ENCODE measurements around the gene AGBL1. TPM values are rescaled to one million over a fixed set of nuclear protein-coding genes. Genes with fewer than 3 reads are reported as not detected.

The AGBL1 gene
- polyA plus RNA-seq, 1 donor (not counting 4 experiments of a cell fraction or from before 2014, with no cell fraction given): not detected

GRCh38 chr15:87032295-87032694, 952.6 kb downstream of the AGBL1 start:
- H3K79me2 ChIP-seq (ENCODE audit: control insufficient read depth, insufficient read depth, low read length): no peaks in the 10 kb centered on the region
- H3K9me1 ChIP-seq (ENCODE audit: control insufficient read depth, extremely low read depth, insufficient read depth, low read length): no peaks in the 10 kb centered on the region
- H2AFZ ChIP-seq (ENCODE audit: control insufficient read depth, low read length): peak overlapping the region; percentile 4
- no peaks in the 10 kb centered on the region for H3K36me3 ChIP-seq (ENCODE audit: control insufficient read depth in 2 of 2, extremely low read depth in 1 of 2, insufficient read depth in 2 of 2, low read length in 2 of 2)
- peak overlapping the region in 2 of 3 experiments; percentile 25 to 26 for H3K4me3 ChIP-seq (ENCODE audit: control insufficient read depth in 2 of 3, extremely low read depth in 1 of 3, insufficient read depth in 2 of 3, low read depth in 1 of 3, low read length in 3 of 3)
- no peaks in the 10 kb centered on the region for H3K27me3 ChIP-seq (ENCODE audit: control insufficient read depth, extremely low read depth, insufficient read depth, low read length)
- H3K9me3 ChIP-seq (ENCODE audit: control insufficient read depth, low read depth, low read length): no peaks in the 10 kb centered on the region
- H3K4me2 ChIP-seq (ENCODE audit: control insufficient read depth, extremely low read depth, insufficient read depth, low read depth, low read length): peak overlapping the region; percentile 78
- TF ChIP-seq CTCF (optimal IDR thresholded peaks at IDR 0.05 in 1 of 3, IDR thresholded peaks at IDR 0.05 in 1 of 3, conservative IDR thresholded peaks at IDR 0.05 in 1 of 3; ENCODE audit: extremely low read depth in 1 of 3, insufficient read depth in 2 of 3, low read length in 3 of 3) (no peak), EZH2 (IDR thresholded peaks at IDR 0.05; ENCODE audit: low read length) (no peak)
- peak; percentile 94 for FAIRE-seq
- no peak overlapping the region for H3K27ac ChIP-seq (ENCODE audit: control insufficient read depth, insufficient read depth, low read length)
- peak; percentile 57 for DNase-seq (ENCODE audit: low read depth, low spot score)
- no peaks in the 10 kb centered on the region for H4K20me1 ChIP-seq (ENCODE audit: control insufficient read depth, extremely low read depth, insufficient read depth, low read length)
- H3K9ac ChIP-seq (ENCODE audit: control insufficient read depth, extremely low read depth, insufficient read depth, low read length): no peak overlapping the region
- peaks cover 9% of the 10 kb centered on the region for H3K4me1 ChIP-seq (ENCODE audit: control insufficient read depth, extremely low read depth, insufficient read depth, low read length)
- dilution Hi-C loops (cut with MboI; ENCODE audit: extremely low pct_ligation_motif_present, low sequenced_read_pairs): no loop called here

GRCh38 chr15:87033056-87033455, 953.4 kb downstream of the AGBL1 start:
- Histone ChIP-seq H3K27me3 (ENCODE audit: control insufficient read depth, extremely low read depth, insufficient read depth, low read length) (no peaks in the 10 kb centered on the region), H3K36me3 (ENCODE audit: control insufficient read depth in 2 of 2, extremely low read depth in 1 of 2, insufficient read depth in 2 of 2, low read length in 2 of 2) (no peaks in the 10 kb centered on the region), H3K4me3 (ENCODE audit: control insufficient read depth in 2 of 3, extremely low read depth in 1 of 3, insufficient read depth in 2 of 3, low read depth in 1 of 3, low read length in 3 of 3) (no peak overlapping the region), H3K4me1 (ENCODE audit: control insufficient read depth, extremely low read depth, insufficient read depth, low read length) (peaks cover 9% of the 10 kb centered on the region), H3K9me3 (ENCODE audit: control insufficient read depth, low read depth, low read length) (no peaks in the 10 kb centered on the region), H3K4me2 (ENCODE audit: control insufficient read depth, extremely low read depth, insufficient read depth, low read depth, low read length) (no peak overlapping the region), H3K9ac (ENCODE audit: control insufficient read depth, extremely low read depth, insufficient read depth, low read length) (no peak overlapping the region), H3K9me1 (ENCODE audit: control insufficient read depth, extremely low read depth, insufficient read depth, low read length) (no peaks in the 10 kb centered on the region), H3K79me2 (ENCODE audit: control insufficient read depth, insufficient read depth, low read length) (no peaks in the 10 kb centered on the region), H4K20me1 (ENCODE audit: control insufficient read depth, extremely low read depth, insufficient read depth, low read length) (no peaks in the 10 kb centered on the region), H3K27ac (ENCODE audit: control insufficient read depth, insufficient read depth, low read length) (no peak overlapping the region), H2AFZ (ENCODE audit: control insufficient read depth, low read length) (no peak overlapping the region)
- FAIRE-seq (no peak), DNase-seq (ENCODE audit: low read depth, low spot score) (no peak)
- dilution Hi-C loops (cut with MboI; ENCODE audit: extremely low pct_ligation_motif_present, low sequenced_read_pairs): no loop called here
- TF ChIP-seq CTCF (optimal IDR thresholded peaks at IDR 0.05 in 1 of 3, IDR thresholded peaks at IDR 0.05 in 1 of 3, conservative IDR thresholded peaks at IDR 0.05 in 1 of 3; ENCODE audit: extremely low read depth in 1 of 3, insufficient read depth in 2 of 3, low read length in 3 of 3) (no peak), EZH2 (IDR thresholded peaks at IDR 0.05; ENCODE audit: low read length) (no peak)
